Epithelial cell of esophagus (primary cell): ENCODE measurements around the gene CNTNAP2.

Source experiments
- DNase-seq: peaks from one replicate; pipeline ENCODE4 v3.0.0; 2010; ENCODE audit warnings: low read depth
- H3K4me3 ChIP-seq: 2 replicates; pipeline ENCODE4 v1.5.1; 2011; ENCODE audit warnings: mild to moderate bottlenecking, low read length, control low read depth
- CTCF ChIP-seq: IDR thresholded peaks from 2 replicates; pipeline ENCODE4 v1.5.1; 2011; ENCODE audit warnings: low read depth, mild to moderate bottlenecking, low read length, control low read depth, inconsistent platforms; ENCODE audit not compliant: insufficient read depth; ENCODE audit errors: missing control alignments

The CNTNAP2 gene

GRCh38 chr7:147651601-147652000, 1535.0 kb downstream of the CNTNAP2 start:
- no peak for TF ChIP-seq CTCF

GRCh38 chr7:147653456-147653855, 1536.9 kb downstream of the CNTNAP2 start:
- no peak for DNase-seq
- no peak for TF ChIP-seq CTCF
- no peak overlapping the region for H3K4me3 ChIP-seq

More at GRCh38 chr7:147651601-147652000, 1535.0 kb downstream of the CNTNAP2 start:
- no peak for DNase-seq
- H3K4me3 ChIP-seq, result no peak overlapping the region

- TF ChIP-seq CTCF, result no peak
- no peak for DNase-seq
- no peak overlapping the region for H3K4me3 ChIP-seq
Observed at GRCh38 chr7:147658392-147658967, 1541.9 kb downstream of the CNTNAP2 start.

GRCh38 chr7:147659036-147659995, 1542.7 kb downstream of the CNTNAP2 start:
- no peak for DNase-seq
- no peak for TF ChIP-seq CTCF
- no peak overlapping the region for H3K4me3 ChIP-seq

GRCh38 chr7:147664541-147664940, 1547.9 kb downstream of the CNTNAP2 start:
- no peak for TF ChIP-seq CTCF
- no peak for DNase-seq
- H3K4me3 ChIP-seq, result no peak overlapping the region

GRCh38 chr7:147670759-147671158, 1554.2 kb downstream of the CNTNAP2 start:
- DNase-seq, result no peak
- H3K4me3 ChIP-seq, result no peak overlapping the region
- no peak for TF ChIP-seq CTCF
